ENCODE results near the gene ZNF729. TPM values are rescaled to one million over a fixed set of nuclear protein-coding genes. Genes with fewer than 3 reads are reported as not detected.
A peak's percentile ranks its signal among the peaks of the same experiment; 100 is the strongest.

Gene ZNF729
- total RNA-seq: 1 to 10 TPM; 4.3 to 6.2 TPM
- 1.0 TPM for polyA plus RNA-seq (ENCODE audit: insufficient read depth, low read depth, low replicate concordance)
- long read RNA-seq, donor 1: 0 reads
- long read RNA-seq, donor 2, partial matches to known transcripts: 0 of 1 reads
- long read RNA-seq, donor 2, other reads (novel, unspliced or antisense): 0 of 1 reads

- no peaks in the 10 kb centered on the region for H3K9me3 ChIP-seq
- 2 to 7% methylated on average over 18 to 30 of the region's 32 CpGs for WGBS, 2 donors
- no peaks in the 10 kb centered on the region for H3K4me1 ChIP-seq
- DNase-seq: peak; percentile 88
- H3K27me3 ChIP-seq: no peaks in the 10 kb centered on the region
- no peak for TF ChIP-seq POLR2A (IDR thresholded peaks at IDR 0.05)
- TF ChIP-seq, protein P1, sequence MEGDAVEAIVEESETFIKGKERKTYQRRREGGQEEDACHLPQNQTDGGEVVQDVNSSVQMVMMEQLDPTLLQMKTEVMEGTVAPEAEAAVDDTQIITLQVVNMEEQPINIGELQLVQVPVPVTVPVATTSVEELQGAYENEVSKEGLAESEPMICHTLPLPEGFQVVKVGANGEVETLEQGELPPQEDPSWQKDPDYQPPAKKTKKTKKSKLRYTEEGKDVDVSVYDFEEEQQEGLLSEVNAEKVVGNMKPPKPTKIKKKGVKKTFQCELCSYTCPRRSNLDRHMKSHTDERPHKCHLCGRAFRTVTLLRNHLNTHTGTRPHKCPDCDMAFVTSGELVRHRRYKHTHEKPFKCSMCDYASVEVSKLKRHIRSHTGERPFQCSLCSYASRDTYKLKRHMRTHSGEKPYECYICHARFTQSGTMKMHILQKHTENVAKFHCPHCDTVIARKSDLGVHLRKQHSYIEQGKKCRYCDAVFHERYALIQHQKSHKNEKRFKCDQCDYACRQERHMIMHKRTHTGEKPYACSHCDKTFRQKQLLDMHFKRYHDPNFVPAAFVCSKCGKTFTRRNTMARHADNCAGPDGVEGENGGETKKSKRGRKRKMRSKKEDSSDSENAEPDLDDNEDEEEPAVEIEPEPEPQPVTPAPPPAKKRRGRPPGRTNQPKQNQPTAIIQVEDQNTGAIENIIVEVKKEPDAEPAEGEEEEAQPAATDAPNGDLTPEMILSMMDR (IDR thresholded peaks at IDR 0.05): no peak
- H3K4me3 ChIP-seq: peak within 1 kb of the TSS; percentile 57 to 69
- H3K36me3 ChIP-seq (ENCODE audit: low read depth, missing control alignments): no peaks in the 10 kb centered on the region
- peak within 1 kb of the TSS in 1 of 2 donors; percentile 39 for H3K27ac ChIP-seq
- intact Hi-C loops (cut with DNase I; ENCODE audit: low total_unique reads): no loop called here
Measured at GRCh38 chr19:22286151-22286810, at the start of gene ZNF729. Gene ZNF729, plus strand, starts transcription at chr19:22286441. Its CDS starts 85 bp downstream, at chr19:22286526.

- no peaks in the 10 kb centered on the region for H3K4me1 ChIP-seq
- no peaks in the 10 kb centered on the region for H3K27me3 ChIP-seq
- DNase-seq: no peak
- H3K9me3 ChIP-seq: no peaks in the 10 kb centered on the region
- H3K4me3 ChIP-seq: no peak overlapping the region
- no peak overlapping the region for H3K27ac ChIP-seq
- TF ChIP-seq, protein P1 (IDR thresholded peaks at IDR 0.05): no peak
- TF ChIP-seq POLR2A (IDR thresholded peaks at IDR 0.05): no peak
- intact Hi-C loops (cut with DNase I; ENCODE audit: low total_unique reads): no loop called here
- no peaks in the 10 kb centered on the region for H3K36me3 ChIP-seq (ENCODE audit: low read depth, missing control alignments)
Measured at GRCh38 chr19:22256856-22257255, 29.4 kb upstream of the ZNF729 start.

GRCh38 chr19:22257381-22257780 lies 28.9 kb upstream of the ZNF729 start:
- H3K4me1 ChIP-seq: no peaks in the 10 kb centered on the region
- H3K36me3 ChIP-seq (ENCODE audit: low read depth, missing control alignments): no peaks in the 10 kb centered on the region
- DNase-seq: no peak
- WGBS, 2 donors: 83 to 89% methylated on average over 2 of the region's 2 CpGs
- H3K27me3 ChIP-seq: no peaks in the 10 kb centered on the region
- H3K27ac ChIP-seq: no peak overlapping the region
- TF ChIP-seq, protein P1 (IDR thresholded peaks at IDR 0.05): no peak
- no peak for TF ChIP-seq POLR2A (IDR thresholded peaks at IDR 0.05)
- H3K4me3 ChIP-seq: no peak overlapping the region
- intact Hi-C loops (cut with DNase I; ENCODE audit: low total_unique reads): no loop called here
- H3K9me3 ChIP-seq: no peaks in the 10 kb centered on the region

- Histone ChIP-seq H3K36me3 (ENCODE audit: low read depth, missing control alignments) (no peaks in the 10 kb centered on the region), H3K4me3 (no peak overlapping the region), H3K9me3 (no peaks in the 10 kb centered on the region), H3K27ac (no peak overlapping the region), H3K4me1 (no peaks in the 10 kb centered on the region), H3K27me3 (no peaks in the 10 kb centered on the region)
- intact Hi-C loops (cut with DNase I; ENCODE audit: low total_unique reads): no loop called here
- TF ChIP-seq POLR2A (IDR thresholded peaks at IDR 0.05): no peak
- TF ChIP-seq, protein P1 (IDR thresholded peaks at IDR 0.05): no peak
- no peak for DNase-seq
Measured at GRCh38 chr19:22257916-22258315, 28.3 kb upstream of the ZNF729 start.

- Histone ChIP-seq H3K27me3 (no peaks in the 10 kb centered on the region), H3K4me1 (no peaks in the 10 kb centered on the region), H3K9me3 (no peaks in the 10 kb centered on the region), H3K4me3 (no peak overlapping the region), H3K27ac (no peak overlapping the region), H3K36me3 (ENCODE audit: low read depth, missing control alignments) (no peaks in the 10 kb centered on the region)
- WGBS, 2 donors: 81 to 89% methylated on average over 2 of the region's 2 CpGs
- DNase-seq: no peak
- intact Hi-C loops (cut with DNase I; ENCODE audit: low total_unique reads): no loop called here
- TF ChIP-seq, protein P1 (IDR thresholded peaks at IDR 0.05): no peak
- no peak for TF ChIP-seq POLR2A (IDR thresholded peaks at IDR 0.05)
Measured at GRCh38 chr19:22260499-22260898, 25.7 kb upstream of the ZNF729 start.

Data from testis (tissue), 5 donors.